IMR-90 (cell line): ENCODE results near the gene ZNF814. TPM values are rescaled to one million over a fixed set of nuclear protein-coding genes. Genes with fewer than 3 reads are reported as not detected.
A peak's percentile ranks its signal among the peaks of the same experiment; 100 is the strongest.
"Not testable (repeated sequence)": the region's sequence is repeated elsewhere in the genome, so short reads cannot be mapped to it uniquely, and the experiment has no call there.

Experiments used
- ATAC-seq: fragments of 200-7000 bp; cut with Tn5 transposase; 2 replicates; pipeline ENCODE4 v1.9.1; 2020; ENCODE audit warnings: low read depth, mild to moderate bottlenecking, moderate library complexity
- BruUV-seq: library from RNA; stranded (reverse); fragments of 400-500 nt; replicated peaks from 2 replicates; lab custom pipeline; 2021; lab: Mats Ljungman, UMichigan
- CTCF ChIA-PET: fragments of 300-600 bp; formaldehyde crosslinking; extraction: SDS; loops from one replicate; lab custom pipeline; 2021; ENCODE audit warnings: antibody characterized with exemption; lab: Yijun Ruan, JAX
- POLR2A ChIA-PET: fragments of 300-600 bp; sonication (Branson Sonifier 250); formaldehyde crosslinking; loops from one replicate; lab custom pipeline; 2022; ENCODE audit warnings: antibody characterized with exemption; ENCODE audit not compliant: unreplicated experiment; lab: Charles Lee
- DNase-seq: peaks from one replicate; pipeline ENCODE4 v3.0.0; 2013
- H2AFZ ChIP-seq: replicated peaks from 2 replicates; pipeline ENCODE3; 2013; ENCODE audit warnings: low read length, mild to moderate bottlenecking; ENCODE audit not compliant: poor library complexity
- H2AK5ac ChIP-seq: 2 replicates; pipeline ENCODE4 v1.6.1; 2013; ENCODE audit warnings: low read depth, low read length, inconsistent platforms
- H2AK9ac ChIP-seq: replicated peaks from 2 replicates; pipeline ENCODE3; 2013; ENCODE audit warnings: mild to moderate bottlenecking, low read depth, low read length, moderate library complexity; ENCODE audit not compliant: poor library complexity
- H2BK120ac ChIP-seq: 2 replicates; pipeline ENCODE4 v1.6.1; 2013; ENCODE audit warnings: low read depth, low read length, inconsistent platforms
- H2BK15ac ChIP-seq: 3 replicates; pipeline ENCODE4 v1.6.1; 2013; ENCODE audit warnings: low read depth, low read length, inconsistent platforms
- H2BK20ac ChIP-seq: 2 replicates; pipeline ENCODE4 v1.6.1; 2013; ENCODE audit warnings: low read depth, mild to moderate bottlenecking, inconsistent platforms, low read length, moderate library complexity
- H2BK5ac ChIP-seq: 2 replicates; pipeline ENCODE4 v1.6.1; 2013; ENCODE audit warnings: mild to moderate bottlenecking, low read depth, low read length, inconsistent platforms; ENCODE audit not compliant: poor library complexity, severe bottlenecking
- H3K14ac ChIP-seq: replicated peaks from 2 replicates; pipeline ENCODE4 v1.6.1; 2013; ENCODE audit warnings: low read depth, low read length, inconsistent platforms
- H3K18ac ChIP-seq: 2 replicates; pipeline ENCODE4 v1.6.1; 2013; ENCODE audit warnings: low read depth, low read length, control low read depth
- H3K23ac ChIP-seq: 2 replicates; pipeline ENCODE4 v1.6.1; 2013; ENCODE audit warnings: low read depth, low read length, inconsistent platforms
- H3K27ac ChIP-seq: 2 replicates; pipeline ENCODE4 v1.5.1; 2013; ENCODE audit warnings: mild to moderate bottlenecking, control low read depth, low read length; ENCODE audit not compliant: insufficient read depth
- H3K27me3 ChIP-seq: 2 replicates; pipeline ENCODE4 v1.6.1; 2013; ENCODE audit warnings: low read length; ENCODE audit not compliant: control insufficient read depth, insufficient read depth
- H3K36me3 ChIP-seq: 2 replicates; pipeline ENCODE4 v1.6.1; 2013; ENCODE audit warnings: low read length, mixed read lengths; ENCODE audit not compliant: control insufficient read depth, insufficient read depth
- H3K4ac ChIP-seq: 2 replicates; pipeline ENCODE4 v1.6.1; 2013; ENCODE audit warnings: low read depth, low read length, inconsistent platforms
- H3K4me1 ChIP-seq: 2 replicates; pipeline ENCODE4 v1.6.1; 2013; ENCODE audit warnings: low read length, mixed read lengths; ENCODE audit not compliant: control insufficient read depth, insufficient read depth
- H3K4me2 ChIP-seq: 2 replicates; pipeline ENCODE4 v1.6.1; 2013; ENCODE audit warnings: low read depth, mild to moderate bottlenecking, control low read depth, low read length, moderate library complexity
- H3K4me3 ChIP-seq: 2 replicates; pipeline ENCODE4 v1.5.1; 2013; ENCODE audit warnings: low read depth, mild to moderate bottlenecking, control low read depth, low read length, moderate library complexity; ENCODE audit not compliant: insufficient read depth
- H3K56ac ChIP-seq: 2 replicates; pipeline ENCODE4 v1.6.1; 2013; ENCODE audit warnings: low read length, inconsistent platforms; ENCODE audit not compliant: insufficient read depth; ENCODE audit errors: extremely low read depth
- H3K79me1 ChIP-seq, 2 experiments: 2 replicates each; pipeline ENCODE4 v1.6.1; 2013; ENCODE audit warnings: low read length in 2 of 2, inconsistent platforms in 1 of 2, low read depth in 1 of 2
- H3K9ac ChIP-seq: 2 replicates; pipeline ENCODE4 v1.6.1; 2013; ENCODE audit warnings: low read depth, low read length, control low read depth
- H3K9me1 ChIP-seq: 2 replicates; pipeline ENCODE4 v1.6.1; 2013; ENCODE audit warnings: low read length, inconsistent platforms; ENCODE audit not compliant: insufficient read depth
- H3K9me3 ChIP-seq: 2 replicates; pipeline ENCODE4 v1.6.1; 2013; ENCODE audit warnings: low read length; ENCODE audit not compliant: control insufficient read depth, insufficient read depth
- H4K20me1 ChIP-seq: 2 replicates; pipeline ENCODE4 v1.6.1; 2013; ENCODE audit warnings: low read length, inconsistent platforms; ENCODE audit not compliant: insufficient read depth
- H4K5ac ChIP-seq: 2 replicates; pipeline ENCODE4 v1.6.1; 2013; ENCODE audit warnings: mild to moderate bottlenecking, low read depth, low read length, control low read depth
- H4K8ac ChIP-seq, 2 experiments: 2 replicates each; pipeline ENCODE4 v1.6.1; 2013; ENCODE audit warnings: low read depth in 2 of 2, low read length in 2 of 2, control low read depth in 1 of 2, inconsistent platforms in 1 of 2
- H4K91ac ChIP-seq: 2 replicates; pipeline ENCODE4 v1.6.1; 2013; ENCODE audit warnings: low read depth, low read length, inconsistent platforms; ENCODE audit not compliant: insufficient read depth
- WGBS, 2 experiments: methylation state at CpG; one replicate each; pipeline versions ENCODE4 v1.1.5 to v1.1.7; 2013; ENCODE audit warnings: missing lambda C conversion rate in 2 of 2; ENCODE audit not compliant: insufficient read length in 1 of 2; ENCODE audit errors: extremely low coverage in 2 of 2; 5-methylcytosine and 5-hydroxymethylcytosine counted together
- dilution Hi-C: fragments of 300-500 bp; cut with HindIII; formaldehyde crosslinking; loops from one replicate; pipeline ENCODE4 v1.14.3; 2018; ENCODE audit warnings: low sequenced_read_pairs; ENCODE audit not compliant: unreplicated experiment
- in situ Hi-C: fragments of 300-500 bp; cut with MboI; formaldehyde crosslinking; loops from 3 replicates; pipeline ENCODE4 v1.14.3; 2019; ENCODE audit warnings: low sequenced_read_pairs, inconsistent platforms, mixed read lengths
- intact Hi-C: fragments of 100-400 bp; cut with micrococcal nuclease; formaldehyde crosslinking; loops from 2 replicates; pipeline ENCODE4 v1.10.0; 2022
- polyA plus RNA-seq, 3 experiments: library from polyadenylated mRNA; depleted of rRNA; stranded (reverse); fragments of >200 nt; gene quantifications; 2 replicates each; pipeline ENCODE4 v1.2.3, GENCODE V29; 2012; ENCODE audit warnings: low replicate concordance in 1 of 3
- total RNA-seq: library from RNA; depleted of rRNA; stranded (reverse); fragments of >200 nt; gene quantifications from 2 replicates; pipeline ENCODE4 v1.2.3, GENCODE V29; 2012

The ZNF814 gene
- total and polyA plus RNA-seq, 2 of the 4 experiments (the other 2 are of a cell fraction), result 3.9 to 5.9 TPM

GRCh38 chr19:57821501-57821900 is 67.3 kb downstream of the ZNF814 start:
- H3K4me1 ChIP-seq, H2BK120ac ChIP-seq, H4K5ac ChIP-seq, H2BK15ac ChIP-seq, H2BK20ac ChIP-seq, DNase-seq, H4K8ac ChIP-seq, H4K91ac ChIP-seq, H3K27ac ChIP-seq, ATAC-seq, H3K14ac ChIP-seq, H2AFZ ChIP-seq, CTCF ChIA-PET, H3K9me3 ChIP-seq, H3K23ac ChIP-seq, H3K18ac ChIP-seq, H3K9me1 ChIP-seq, H2AK5ac ChIP-seq, H3K56ac ChIP-seq, intact Hi-C loops, H3K36me3 ChIP-seq, in situ Hi-C loops, H3K9ac ChIP-seq, H3K27me3 ChIP-seq, H2BK5ac ChIP-seq, POLR2A ChIA-PET, H3K4ac ChIP-seq, H2AK9ac ChIP-seq, dilution Hi-C loops, H3K4me2 ChIP-seq, BruUV-seq, H3K4me3 ChIP-seq: not testable (repeated sequence)
- Histone ChIP-seq H4K20me1 (peaks cover 23% of the 10 kb centered on the region), H3K79me1 (peaks cover 7 to 65% of the 10 kb centered on the region in 2 experiments)
- WGBS, 2 experiments, result no CpG with 5 or more reads among the region's 3 CpGs

- H3K4ac ChIP-seq, H3K18ac ChIP-seq, H3K56ac ChIP-seq, H3K9ac ChIP-seq, in situ Hi-C loops, H2BK20ac ChIP-seq, H3K4me1 ChIP-seq, H2BK120ac ChIP-seq, H4K91ac ChIP-seq, H3K4me3 ChIP-seq, H4K8ac ChIP-seq, CTCF ChIA-PET, H3K14ac ChIP-seq, H2AK5ac ChIP-seq, H4K5ac ChIP-seq, H2AK9ac ChIP-seq, H3K9me1 ChIP-seq, H2BK15ac ChIP-seq, DNase-seq, H3K27me3 ChIP-seq, H2BK5ac ChIP-seq, ATAC-seq, BruUV-seq, dilution Hi-C loops, POLR2A ChIA-PET, H3K27ac ChIP-seq, H3K4me2 ChIP-seq, H3K9me3 ChIP-seq, intact Hi-C loops, H3K36me3 ChIP-seq, H2AFZ ChIP-seq: not testable (repeated sequence)
- WGBS, 2 experiments, result no CpG with 5 or more reads among the region's 3 CpGs
- peaks cover 4 to 61% of the 10 kb centered on the region in 2 experiments; a peak in 3 of 4 replicates for H3K79me1 ChIP-seq
- H4K20me1 ChIP-seq, result peaks cover 19% of the 10 kb centered on the region
- H3K23ac ChIP-seq, result peak overlapping the region; percentile 52
Measured at GRCh38 chr19:57821095-57821494, 67.7 kb downstream of the ZNF814 start.
